ENCODE measurements around the gene ITM2C. TPM values are rescaled to one million over a fixed set of nuclear protein-coding genes. Genes with fewer than 3 reads are reported as not detected.
A peak's percentile ranks its signal among the peaks of the same experiment; 100 is the strongest.

ITM2C gene
- total RNA-seq = 110 TPM

GRCh38 chr2:230864605-230865306, at the start of gene ITM2C:
ITM2C (plus strand) TSS chr2:230864942; CDS start chr2:230865026, 84 bp downstream.
- DNase-seq (ENCODE audit: low spot score in 2 of 2) (peak; percentile 86), FAIRE-seq (no peak)

DNA sequence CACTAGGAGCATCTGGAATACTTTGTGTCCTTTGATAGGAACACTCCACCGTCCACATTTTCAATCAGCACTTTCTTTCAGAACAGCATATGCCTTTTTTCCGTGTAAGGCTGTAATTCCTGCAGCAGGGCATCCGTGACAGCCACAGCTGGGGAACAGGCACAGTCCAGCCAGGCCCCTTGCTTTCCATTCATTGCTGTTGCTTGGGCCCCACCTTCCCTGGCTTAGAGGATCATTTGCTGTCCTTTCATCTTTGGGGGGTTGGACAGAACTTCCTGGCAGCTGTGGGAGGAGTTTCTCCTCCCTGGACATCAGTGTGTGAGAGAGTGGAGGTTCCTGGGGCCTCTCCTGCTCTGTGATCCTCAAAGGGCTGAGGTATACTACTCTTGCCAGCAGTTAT, 49.7 kb upstream of the ITM2C start:
- no peak for DNase-seq (ENCODE audit: low spot score in 2 of 2)
- no peak for FAIRE-seq

GRCh38 chr2:230816735-230817134, 48.0 kb upstream of the ITM2C start:
- FAIRE-seq = no peak
- no peak for DNase-seq (ENCODE audit: low spot score in 2 of 2)

- FAIRE-seq = no peak
Observed at GRCh38 chr2:230819433-230819832, 45.3 kb upstream of the ITM2C start.

GRCh38 chr2:230821261-230821990, 43.3 kb upstream of the ITM2C start:
- FAIRE-seq (no peak), DNase-seq (ENCODE audit: low spot score in 2 of 2) (no peak)

More at GRCh38 chr2:230819433-230819832, 45.3 kb upstream of the ITM2C start:
- no peak for DNase-seq (ENCODE audit: low spot score in 2 of 2)

DNA sequence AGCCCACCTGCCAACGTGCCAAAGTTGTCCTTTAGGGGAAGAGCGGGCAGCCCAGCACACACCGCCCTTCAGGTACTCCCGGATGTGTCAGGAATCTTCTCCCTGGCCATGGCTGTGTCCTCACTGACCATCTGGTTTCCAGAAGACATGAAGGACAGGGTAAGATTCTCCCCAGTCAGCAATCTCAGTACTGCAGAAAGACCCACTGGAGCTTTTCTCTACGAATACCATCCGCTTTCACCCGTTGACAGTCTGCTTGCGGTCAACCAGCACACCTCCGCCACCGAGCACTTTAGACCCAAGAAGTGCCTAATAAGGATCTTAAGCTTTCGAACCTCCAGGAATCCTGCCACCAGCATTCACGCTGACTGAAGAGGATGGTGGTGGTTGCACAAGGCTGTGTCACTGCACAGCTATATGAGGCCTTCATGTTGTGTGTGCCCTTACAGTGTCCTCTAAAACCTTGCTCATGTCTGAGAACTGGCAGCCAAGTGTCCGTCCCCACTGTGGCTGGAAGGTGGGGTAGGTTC, 42.7 kb upstream of the ITM2C start:
- FAIRE-seq (no peak), DNase-seq (ENCODE audit: low spot score in 2 of 2) (no peak)

DNA sequence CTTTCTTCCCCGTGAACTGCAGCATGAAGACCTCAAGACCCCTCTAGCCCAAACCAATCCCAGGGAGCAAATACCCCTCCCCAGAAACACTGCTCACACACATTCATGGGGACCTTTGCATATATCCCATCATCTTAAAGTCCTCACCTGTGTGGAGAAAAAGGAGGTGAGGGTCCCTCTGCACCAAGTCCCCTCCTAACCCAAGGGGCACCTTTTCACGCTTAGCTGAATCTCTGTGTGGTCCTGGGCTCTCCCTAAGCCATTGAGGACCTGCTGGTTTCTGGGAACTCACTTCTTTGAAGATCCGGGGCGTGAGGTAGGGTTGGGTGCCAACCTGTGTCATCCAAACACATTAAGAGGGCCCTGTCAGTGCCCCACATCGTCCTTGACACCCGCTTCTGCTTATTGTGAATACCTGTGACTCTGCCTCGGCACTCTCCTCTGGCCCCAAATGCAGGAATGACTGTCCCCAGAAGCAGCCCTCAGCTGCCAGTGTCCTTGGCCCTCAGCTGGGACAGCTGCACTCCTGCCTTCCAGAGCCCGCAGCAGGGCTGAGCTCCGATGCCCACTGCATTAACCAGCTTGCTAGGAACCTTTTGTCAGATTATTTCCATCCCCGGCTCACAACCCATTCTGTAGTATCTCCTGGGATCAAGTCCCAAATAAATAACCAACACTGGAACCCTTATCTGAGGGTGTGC, 41.3 kb upstream of the ITM2C start:
- no peak for FAIRE-seq
- no peak for DNase-seq (ENCODE audit: low spot score in 2 of 2)

DNA sequence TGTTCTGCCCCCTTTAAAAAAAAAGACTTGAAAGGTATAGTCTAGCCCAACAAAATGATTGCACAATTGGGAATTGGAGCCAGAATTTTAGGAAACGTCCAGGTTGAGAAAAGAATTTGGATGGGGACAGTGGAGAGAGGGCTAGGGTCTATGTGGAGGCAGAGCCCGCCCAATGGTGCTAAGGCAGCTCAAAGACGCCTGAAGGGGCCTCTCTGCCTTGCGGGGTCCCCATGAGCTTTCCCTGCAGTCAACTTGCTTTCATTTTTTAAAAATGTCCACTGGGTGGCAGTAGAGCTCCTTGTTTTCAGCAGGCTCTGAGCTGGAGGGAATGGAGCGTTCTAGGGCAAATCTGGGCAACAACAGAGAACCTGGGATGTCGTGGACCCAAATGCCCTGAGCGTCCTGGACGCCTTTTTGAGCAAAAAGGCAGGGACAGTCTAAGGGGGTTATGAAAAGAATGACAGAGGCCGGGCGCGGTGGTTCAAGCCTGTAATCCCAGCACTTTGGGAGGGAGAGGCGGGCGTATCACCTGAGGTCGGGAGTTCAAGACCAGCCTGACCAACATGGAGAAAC, 40.2 kb upstream of the ITM2C start:
- FAIRE-seq = no peak
- peak; percentile 55 to 73 for DNase-seq (ENCODE audit: low spot score in 2 of 2)

GRCh38 chr2:230825354-230825753, 39.4 kb upstream of the ITM2C start:
- FAIRE-seq = no peak

DNA sequence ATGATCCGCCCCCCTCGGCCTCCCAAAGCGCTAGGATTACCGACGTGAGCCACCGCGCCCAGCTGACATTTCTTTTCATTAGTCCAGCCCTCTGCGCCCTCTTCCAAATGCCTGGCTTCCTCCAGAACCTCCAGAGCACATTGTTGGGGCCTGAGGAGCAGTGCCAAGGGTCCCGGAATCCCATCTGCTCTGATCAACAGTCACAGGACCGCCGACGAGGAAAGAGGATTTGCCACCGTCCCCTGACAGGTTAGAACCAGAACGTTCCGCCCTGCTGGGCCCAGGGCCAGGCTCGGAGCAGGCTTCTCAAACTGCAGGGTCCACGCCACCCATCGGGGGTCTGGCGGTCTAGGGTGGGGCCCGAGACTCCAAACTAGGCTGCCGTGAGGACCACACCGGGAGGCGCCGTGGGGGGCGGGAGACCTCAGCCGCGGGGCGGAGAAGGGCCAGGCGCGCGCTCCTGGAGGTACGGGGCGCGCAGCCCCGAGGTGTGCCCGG, 36.9 kb upstream of the ITM2C start:
- FAIRE-seq (no peak), DNase-seq (ENCODE audit: low spot score in 2 of 2) (no peak)

More at GRCh38 chr2:230825354-230825753, 39.4 kb upstream of the ITM2C start:
- DNase-seq (ENCODE audit: low spot score in 2 of 2) = no peak

DNA sequence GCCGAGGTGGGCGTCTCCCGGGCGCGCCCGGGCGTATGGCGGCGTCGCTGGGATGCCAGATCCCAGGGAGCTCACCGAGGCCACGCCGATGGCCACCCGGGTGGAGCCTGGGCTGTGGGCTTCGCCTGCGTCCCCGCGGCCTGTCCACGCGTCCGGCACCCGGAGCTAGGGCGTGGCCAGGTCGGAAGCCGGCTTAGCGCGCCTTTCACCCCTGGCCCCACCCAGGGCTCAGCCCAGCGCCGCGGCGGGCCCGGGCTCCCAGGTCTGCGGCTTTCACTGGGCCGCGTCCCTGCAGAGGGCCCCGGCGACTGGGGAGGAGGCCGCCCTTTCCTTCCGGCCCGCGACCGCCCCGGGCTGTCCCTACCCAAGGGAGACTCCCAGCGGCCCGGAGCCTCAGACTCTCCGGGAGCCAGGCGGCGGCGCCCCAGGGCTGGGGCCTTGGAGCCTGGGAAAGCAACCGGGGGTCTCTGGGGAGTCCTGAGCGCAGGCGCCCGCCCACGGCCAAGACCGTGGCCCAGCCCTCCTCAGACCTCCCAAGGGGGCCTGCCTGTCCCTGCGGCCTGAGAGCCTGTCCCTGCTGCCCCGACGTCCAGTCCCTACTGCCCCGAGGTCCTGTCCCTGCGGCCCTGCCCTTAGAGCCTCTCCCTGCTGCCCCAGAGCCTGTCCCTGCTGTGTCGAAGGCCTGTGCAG, 36.3 kb upstream of the ITM2C start:
- no peak for DNase-seq (ENCODE audit: low spot score in 2 of 2)
- FAIRE-seq = no peak

- no peak for DNase-seq (ENCODE audit: low spot score in 2 of 2)
- no peak for FAIRE-seq
Observed at GRCh38 chr2:230829293-230829692, 35.4 kb upstream of the ITM2C start.

DNA sequence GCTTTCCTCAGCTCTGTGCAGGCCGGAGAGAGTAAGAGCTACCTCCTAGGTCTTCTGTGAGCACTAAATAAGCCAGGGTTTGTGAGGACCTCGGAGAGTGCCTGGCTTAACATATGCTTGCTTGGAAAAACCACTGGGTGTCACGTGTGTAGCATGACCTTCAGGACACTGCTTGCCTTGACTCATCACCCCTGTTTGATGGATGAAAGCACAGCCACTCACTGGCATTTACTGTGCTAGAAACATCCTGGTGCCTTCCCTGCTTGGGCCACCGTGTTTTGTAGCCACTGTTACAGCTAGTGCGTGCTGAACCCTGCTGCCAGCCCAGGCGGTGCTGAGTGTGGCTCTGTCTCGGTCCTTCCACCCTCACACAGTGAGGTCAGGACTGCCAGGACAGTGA, 34.8 kb upstream of the ITM2C start:
- FAIRE-seq (no peak), DNase-seq (ENCODE audit: low spot score in 2 of 2) (no peak)

GRCh38 chr2:230830428-230830827, 34.3 kb upstream of the ITM2C start:
- DNase-seq (ENCODE audit: low spot score in 2 of 2) = no peak
- no peak for FAIRE-seq

GRCh38 chr2:230840301-230840700, 24.4 kb upstream of the ITM2C start:
- FAIRE-seq (no peak), DNase-seq (ENCODE audit: low spot score in 2 of 2) (no peak)

DNA sequence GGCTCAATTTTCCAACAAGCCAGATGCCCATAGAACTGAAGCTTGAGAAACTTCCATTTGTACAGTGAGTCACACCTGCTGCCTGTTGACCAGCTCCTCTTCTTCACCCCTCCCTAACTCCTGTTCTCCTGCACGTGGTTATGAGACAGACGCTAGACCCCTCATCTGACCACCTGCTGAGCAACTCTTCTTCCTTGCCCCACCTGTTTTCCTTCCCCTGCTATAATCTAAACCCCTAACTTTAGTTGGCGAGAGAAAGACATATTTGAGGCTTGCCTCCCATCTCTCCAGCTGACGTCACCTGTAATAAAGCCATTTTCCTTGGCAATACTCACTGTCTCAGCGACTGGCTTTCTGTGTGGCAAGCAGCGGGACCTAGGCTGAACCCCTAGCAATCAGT, 22.3 kb upstream of the ITM2C start:
- FAIRE-seq = no peak
- no peak for DNase-seq (ENCODE audit: low spot score in 2 of 2)

DNA sequence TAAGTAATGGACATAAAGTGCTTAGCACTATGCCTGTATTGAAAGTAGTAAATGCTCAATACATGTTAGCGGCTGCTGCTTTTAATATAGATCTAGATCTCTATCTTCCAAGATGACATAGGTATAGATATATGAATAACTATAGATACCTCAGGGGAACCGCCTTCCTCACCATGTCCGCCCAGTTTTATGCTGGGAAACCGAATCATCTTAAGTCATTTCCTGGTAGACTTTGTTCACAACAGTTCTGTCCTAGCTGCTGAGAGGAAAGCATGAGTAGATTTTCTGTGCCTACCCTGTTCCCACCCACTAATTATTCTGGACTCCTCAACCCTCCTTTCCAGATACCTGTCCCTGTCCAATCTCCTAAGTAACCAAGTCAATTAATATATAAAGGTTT, 21.6 kb upstream of the ITM2C start:
- DNase-seq (ENCODE audit: low spot score in 2 of 2) (no peak), FAIRE-seq (no peak)

GRCh38 chr2:230846360-230846759, 18.4 kb upstream of the ITM2C start:
- FAIRE-seq (no peak), DNase-seq (ENCODE audit: low spot score in 2 of 2) (no peak)

GRCh38 chr2:230847883-230848388, 16.8 kb upstream of the ITM2C start:
- FAIRE-seq = no peak
- DNase-seq (ENCODE audit: low spot score in 2 of 2) = peak in 1 of 2 donors; percentile 83

Measured in frontal cortex (tissue), 4 donors.